HL-60 (cell line): ENCODE measurements around the gene F2RL3.

Experiments
- GABPA ChIP-seq: IDR thresholded peaks from 2 replicates; pipeline ENCODE4 v1.6.1; 2012; ENCODE audit warnings: low read depth
- POLR2AphosphoS5 ChIP-seq: IDR thresholded peaks from 2 replicates; pipeline ENCODE4 v1.6.1; 2012; ENCODE audit warnings: low read depth
- TF ChIP-seq, protein P1 (sequence below): IDR thresholded peaks from one replicate; pipeline ENCODE4 v1.5.1; 2011; ENCODE audit warnings: low read length, control low read depth, inconsistent platforms; ENCODE audit not compliant: insufficient read depth

GRCh38 chr19:16915734-16916133, 26.9 kb downstream of the F2RL3 start:
- TF ChIP-seq, protein P1, sequence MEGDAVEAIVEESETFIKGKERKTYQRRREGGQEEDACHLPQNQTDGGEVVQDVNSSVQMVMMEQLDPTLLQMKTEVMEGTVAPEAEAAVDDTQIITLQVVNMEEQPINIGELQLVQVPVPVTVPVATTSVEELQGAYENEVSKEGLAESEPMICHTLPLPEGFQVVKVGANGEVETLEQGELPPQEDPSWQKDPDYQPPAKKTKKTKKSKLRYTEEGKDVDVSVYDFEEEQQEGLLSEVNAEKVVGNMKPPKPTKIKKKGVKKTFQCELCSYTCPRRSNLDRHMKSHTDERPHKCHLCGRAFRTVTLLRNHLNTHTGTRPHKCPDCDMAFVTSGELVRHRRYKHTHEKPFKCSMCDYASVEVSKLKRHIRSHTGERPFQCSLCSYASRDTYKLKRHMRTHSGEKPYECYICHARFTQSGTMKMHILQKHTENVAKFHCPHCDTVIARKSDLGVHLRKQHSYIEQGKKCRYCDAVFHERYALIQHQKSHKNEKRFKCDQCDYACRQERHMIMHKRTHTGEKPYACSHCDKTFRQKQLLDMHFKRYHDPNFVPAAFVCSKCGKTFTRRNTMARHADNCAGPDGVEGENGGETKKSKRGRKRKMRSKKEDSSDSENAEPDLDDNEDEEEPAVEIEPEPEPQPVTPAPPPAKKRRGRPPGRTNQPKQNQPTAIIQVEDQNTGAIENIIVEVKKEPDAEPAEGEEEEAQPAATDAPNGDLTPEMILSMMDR: no peak
- no peak for TF ChIP-seq GABPA
- no peak for TF ChIP-seq POLR2AphosphoS5
